ENCODE measurements around the gene ARHGAP28.

Gene ARHGAP28

DNA sequence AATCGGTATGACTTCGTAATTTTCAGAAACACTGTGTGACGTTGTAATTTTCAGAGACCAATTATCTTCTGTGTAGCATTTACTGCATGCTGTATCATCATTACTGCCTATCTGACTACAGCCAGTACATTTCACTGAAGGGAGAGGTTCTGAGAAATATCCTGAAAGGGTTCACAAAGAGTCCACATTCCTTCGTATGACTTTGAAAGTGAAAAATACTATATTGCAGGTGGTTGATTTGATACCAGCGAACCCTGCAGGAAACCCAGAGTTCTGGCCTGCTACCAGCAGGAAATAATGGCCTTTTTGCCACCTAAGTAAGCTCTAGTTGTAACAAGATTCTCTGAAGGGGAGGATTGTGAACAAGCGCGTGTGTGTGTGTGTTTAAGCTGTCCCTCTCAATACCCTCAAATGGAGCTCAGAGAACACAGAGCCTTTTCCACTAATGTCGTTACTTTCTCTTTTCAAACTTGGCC, 155.5 kb downstream of the ARHGAP28 start:
- H3K27ac ChIP-seq, result no peak overlapping the region
- no peak for TF ChIP-seq CTCF (conservative IDR thresholded peaks at IDR 0.05)

GRCh38 chr18:6885992-6886796, 156.7 kb downstream of the ARHGAP28 start:
- TF ChIP-seq CTCF (conservative IDR thresholded peaks at IDR 0.05), result peak; percentile 81
- H3K27ac ChIP-seq, result no peak overlapping the region

- no peak overlapping the region for H3K27ac ChIP-seq
- no peak for TF ChIP-seq CTCF (conservative IDR thresholded peaks at IDR 0.05)
Measured at GRCh38 chr18:6886797-6887330, 157.3 kb downstream of the ARHGAP28 start.

- no peak for TF ChIP-seq CTCF (conservative IDR thresholded peaks at IDR 0.05)
- H3K27ac ChIP-seq, result no peak overlapping the region; the same call in 1 of the 2 replicates
Measured at GRCh38 chr18:6891788-6892187, 162.3 kb downstream of the ARHGAP28 start.

DNA sequence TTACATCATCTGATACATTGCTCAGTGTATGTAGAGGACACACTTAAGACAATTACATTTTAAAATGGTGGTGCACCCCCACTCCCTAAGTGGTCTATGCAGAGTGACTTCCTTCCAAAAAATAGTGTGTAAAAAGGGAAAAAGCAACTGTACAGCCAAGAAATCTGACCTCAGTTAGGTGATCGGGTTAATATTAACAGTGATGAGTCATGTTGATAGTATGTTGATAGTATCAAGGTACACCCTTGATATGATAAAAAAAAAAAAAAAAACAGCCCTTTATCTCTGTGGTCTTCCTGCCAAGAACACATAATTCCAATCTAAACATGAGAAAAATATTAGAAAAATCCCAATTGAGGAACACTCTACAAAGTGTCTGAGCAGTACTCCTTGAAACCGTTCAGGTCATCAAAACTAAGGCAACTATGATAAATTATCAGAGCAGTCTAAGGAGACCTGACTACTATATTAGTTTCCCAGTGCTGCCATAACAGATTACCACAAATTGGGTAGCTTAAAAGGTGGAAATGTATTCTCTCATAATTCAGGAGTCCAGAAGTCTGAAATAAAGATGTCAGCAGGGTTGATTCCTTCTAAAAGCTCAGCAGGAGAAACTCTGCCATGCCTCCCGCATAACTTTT, 171.9 kb downstream of the ARHGAP28 start:
- no peak overlapping the region for H3K27ac ChIP-seq
- no peak for TF ChIP-seq CTCF (conservative IDR thresholded peaks at IDR 0.05)

DNA sequence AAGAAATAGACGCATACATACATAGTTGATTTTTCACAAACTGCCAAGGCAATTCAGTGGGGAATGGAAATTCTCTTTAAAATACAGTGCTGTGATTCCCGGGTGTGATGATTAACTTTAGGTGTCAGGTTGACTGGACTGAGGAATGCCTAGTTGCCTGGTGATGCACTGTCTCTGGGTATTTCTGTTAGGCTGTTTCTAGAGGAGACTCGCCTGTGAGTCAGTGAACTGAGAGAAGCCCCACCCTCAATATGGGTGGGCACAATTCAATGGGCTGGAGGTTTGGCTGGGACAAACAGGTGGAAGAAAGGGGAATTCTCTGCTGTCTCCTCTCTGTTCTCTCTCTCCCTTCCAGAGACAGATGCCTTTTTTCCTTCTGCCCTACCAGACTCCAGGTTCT, 187.6 kb downstream of the ARHGAP28 start:
- no peak overlapping the region for H3K27ac ChIP-seq
- no peak for TF ChIP-seq CTCF (conservative IDR thresholded peaks at IDR 0.05)

All from VCaP (cell line).